Spleen (tissue), 11 donors: ENCODE measurements around the gene EVI5L. TPM values are rescaled to one million over a fixed set of nuclear protein-coding genes. Genes with fewer than 3 reads are reported as not detected.

ENCODE experiments used
- DNase-seq: peaks from one replicate; pipeline ENCODE4 v3.0.0-alpha.2; 2020
- H3K27ac ChIP-seq, 8 donors: fragments of 200-600 bp; sonication (generic) in 7 of 8; 1 replicate in 4 of 8; 2 replicates in 4 of 8; pipeline versions ENCODE4 v1.5.0 to v1.8.0; 2016 to 2021; ENCODE audit warnings: inconsistent platforms in 4 of 8, mild to moderate bottlenecking in 4 of 8, moderate library complexity in 1 of 8
- H3K27me3 ChIP-seq, 7 donors: fragments of 200-600 bp; sonication (generic) in 6 of 7; replicated peaks in 1 of 7; 1 replicate in 4 of 7; 2 replicates in 3 of 7; pipeline versions ENCODE4 v1.5.0 to v1.8.0; 2016 to 2021; ENCODE audit warnings: inconsistent platforms in 3 of 7, mild to moderate bottlenecking in 1 of 7
- H3K36me3 ChIP-seq, 6 donors: fragments of 200-600 bp; sonication (generic) in 5 of 6; 1 replicate in 4 of 6; 2 replicates in 2 of 6; pipeline versions ENCODE4 v1.5.0 to v1.8.0; 2016 to 2021; ENCODE audit warnings: inconsistent platforms in 2 of 6
- H3K4me1 ChIP-seq, 6 donors: fragments of 200-600 bp; sonication (generic) in 5 of 6; 1 replicate in 3 of 6; 2 replicates in 3 of 6; pipeline versions ENCODE4 v1.5.0 to v1.8.0; 2016 to 2021; ENCODE audit warnings: inconsistent platforms in 3 of 6
- H3K4me3 ChIP-seq, 8 donors: fragments of 200-600 bp; sonication (generic) in 7 of 8; 1 replicate in 4 of 8; 2 replicates in 4 of 8; pipeline versions ENCODE4 v1.5.0 to v1.8.0; 2016 to 2021; ENCODE audit warnings: inconsistent platforms in 4 of 8, mild to moderate bottlenecking in 4 of 8, moderate library complexity in 2 of 8
- H3K9me3 ChIP-seq, 8 donors: fragments of 200-600 bp; sonication (generic) in 7 of 8; 1 replicate in 4 of 8; 2 replicates in 4 of 8; pipeline versions ENCODE4 v1.5.0 to v1.8.0; 2016 to 2021; ENCODE audit warnings: inconsistent platforms in 4 of 8
- POLR2A ChIP-seq, 3 donors: fragments of 450-650 bp; IDR thresholded peaks; one replicate each; pipeline ENCODE4 v1.5.1; 2017; ENCODE audit warnings: antibody characterized with exemption in 3 of 3, mild to moderate bottlenecking in 1 of 3
- POLR2AphosphoS5 ChIP-seq, 3 donors: sonication (generic); formaldehyde crosslinking; IDR thresholded peaks; one replicate each; pipeline ENCODE4 v1.5.1; 2017; ENCODE audit warnings: antibody characterized with exemption in 3 of 3
- WGBS, 5 donors: extraction: QIAGEN DNeasy Blood & Tissue Kit in 3 of 5; methylation state at CpG; one replicate each; pipeline versions ENCODE4 v1.1.5 to v1.1.7; 2013 to 2018; 5-methylcytosine and 5-hydroxymethylcytosine counted together
- intact Hi-C: fragments of 100-400 bp; cut with DNase I; formaldehyde crosslinking; loops from one replicate; pipeline ENCODE4 v1.15.0; 2023; ENCODE audit warnings: low total_unique reads
- polyA plus RNA-seq, 3 donors: library from polyadenylated mRNA; stranded (reverse); fragments of 200-250 nt; gene quantifications; one replicate each; pipeline ENCODE4 v1.2.1, GENCODE V29; 2013
- total RNA-seq, 7 donors: library from RNA; depleted of rRNA in 3 of 7; stranded (reverse); fragments of >200 nt in 3 of 7; fragmentation: NEBNext Ultra II Directional in 4 of 7; extraction: Animal tissue kit (Norgen Biotek cat#: 25700) in 4 of 7; gene quantifications; one replicate each; pipeline versions ENCODE4 v1.1.0 to v1.2.1, GENCODE V29; 2016 to 2021
- TF ChIP-seq, protein P1 (sequence below), 11 experiments: fragments of 200-600 bp in 7 of 11; fragments of 450-650 bp in 4 of 11; sonication (generic) in 4 of 11; IDR thresholded peaks in 8 of 11; conservative IDR thresholded peaks in 3 of 11; 1 replicate in 7 of 11; 2 replicates in 4 of 11; pipeline versions ENCODE4 v1.4.0 to v1.8.0; 2016 to 2021; ENCODE audit warnings: antibody characterized with exemption in 11 of 11, inconsistent platforms in 4 of 11, mild to moderate bottlenecking in 1 of 11
- donor health status: healthy with polysubstance abuse.
- donor health status: DM: no; HTN: no; CAD: no; lungs with moderate emphysema.
- donor health status: DM: no; HTN: no; CAD: no.
- donor health status: Bipolar disorder and iron deficiency.
- donor health status: healthy.
- donor health status: DM: no; HTN: no; CAD: no.
- donor health status: DM: yes; HTN: yes; CAD: no.

Gene EVI5L
- total and polyA plus RNA-seq, 10 donors: 3.7 to 22.8 (median 11.9) TPM

GRCh38 chr19:7872306-7873204 lies 42.5 kb downstream of the EVI5L start:
- TF ChIP-seq, protein P1, sequence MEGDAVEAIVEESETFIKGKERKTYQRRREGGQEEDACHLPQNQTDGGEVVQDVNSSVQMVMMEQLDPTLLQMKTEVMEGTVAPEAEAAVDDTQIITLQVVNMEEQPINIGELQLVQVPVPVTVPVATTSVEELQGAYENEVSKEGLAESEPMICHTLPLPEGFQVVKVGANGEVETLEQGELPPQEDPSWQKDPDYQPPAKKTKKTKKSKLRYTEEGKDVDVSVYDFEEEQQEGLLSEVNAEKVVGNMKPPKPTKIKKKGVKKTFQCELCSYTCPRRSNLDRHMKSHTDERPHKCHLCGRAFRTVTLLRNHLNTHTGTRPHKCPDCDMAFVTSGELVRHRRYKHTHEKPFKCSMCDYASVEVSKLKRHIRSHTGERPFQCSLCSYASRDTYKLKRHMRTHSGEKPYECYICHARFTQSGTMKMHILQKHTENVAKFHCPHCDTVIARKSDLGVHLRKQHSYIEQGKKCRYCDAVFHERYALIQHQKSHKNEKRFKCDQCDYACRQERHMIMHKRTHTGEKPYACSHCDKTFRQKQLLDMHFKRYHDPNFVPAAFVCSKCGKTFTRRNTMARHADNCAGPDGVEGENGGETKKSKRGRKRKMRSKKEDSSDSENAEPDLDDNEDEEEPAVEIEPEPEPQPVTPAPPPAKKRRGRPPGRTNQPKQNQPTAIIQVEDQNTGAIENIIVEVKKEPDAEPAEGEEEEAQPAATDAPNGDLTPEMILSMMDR (IDR thresholded peaks at IDR 0.05 in 8 of 11, conservative IDR thresholded peaks at IDR 0.05 in 3 of 11): no peak
- TF ChIP-seq POLR2AphosphoS5 (IDR thresholded peaks at IDR 0.05): no peak
- no peak for TF ChIP-seq POLR2A (IDR thresholded peaks at IDR 0.05)
- Histone ChIP-seq H3K36me3 (no peaks in the 10 kb centered on the region), H3K4me1 (peaks cover 10 to 67% (median 59%) of the 10 kb centered on the region in 6 donors), H3K27ac (no peak overlapping the region), H3K9me3 (peaks cover 0 to 3% (median 0%) of the 10 kb centered on the region in 8 donors), H3K4me3 (peak overlapping the region in 2 of 8 donors; percentile 13 to 46), H3K27me3 (peaks cover 2 to 84% (median 38%) of the 10 kb centered on the region in 7 donors)
- intact Hi-C loops: no loop called here
- no peak for DNase-seq
- WGBS, 5 donors: 50 to 62% (median 54%) methylated on average over 22 to 47 of the region's 47 CpGs

- intact Hi-C loops: no loop called here
- no peak for TF ChIP-seq POLR2A (IDR thresholded peaks at IDR 0.05)
- TF ChIP-seq, protein P1 (IDR thresholded peaks at IDR 0.05 in 8 of 11, conservative IDR thresholded peaks at IDR 0.05 in 3 of 11): no peak
- no peak for TF ChIP-seq POLR2AphosphoS5 (IDR thresholded peaks at IDR 0.05)
Observed at GRCh38 chr19:7873304-7874075, 43.5 kb downstream of the EVI5L start.

GRCh38 chr19:7874076-7874896 lies 44.3 kb downstream of the EVI5L start, which contains the start of gene PRR36:
TSS of gene PRR36 (minus strand) at chr19:7874390. CDS start at chr19:7873689, 701 bp downstream.
- intact Hi-C loops: no loop called here
- WGBS, 5 donors: 1 to 6% (median 2%) methylated on average over 45 to 88 of the region's 88 CpGs
- Histone ChIP-seq H3K36me3 (no peaks in the 10 kb centered on the region), H3K9me3 (peaks cover 0 to 3% (median 0%) of the 10 kb centered on the region in 8 donors), H3K4me1 (peaks cover 2 to 53% (median 46%) of the 10 kb centered on the region in 6 donors), H3K4me3 (peak within 1 kb of the TSS in 4 of 8 donors; percentile 22 to 66 (median 31)), H3K27me3 (peaks cover 2 to 68% (median 38%) of the 10 kb centered on the region in 7 donors), H3K27ac (no peak within 1 kb of the TSS)
- DNase-seq: no peak
- TF ChIP-seq POLR2AphosphoS5 (IDR thresholded peaks at IDR 0.05): no peak
- TF ChIP-seq, protein P1 (IDR thresholded peaks at IDR 0.05 in 8 of 11, conservative IDR thresholded peaks at IDR 0.05 in 3 of 11): no peak

More at GRCh38 chr19:7873304-7874075, 43.5 kb downstream of the EVI5L start:
- Histone ChIP-seq H3K4me3 (peak overlapping the region in 4 of 8 donors; percentile 22 to 66 (median 31)), H3K4me1 (peaks cover 8 to 61% (median 53%) of the 10 kb centered on the region in 6 donors), H3K36me3 (no peaks in the 10 kb centered on the region), H3K9me3 (peaks cover 0 to 3% (median 0%) of the 10 kb centered on the region in 8 donors), H3K27ac (no peak overlapping the region), H3K27me3 (peaks cover 2 to 75% (median 38%) of the 10 kb centered on the region in 7 donors)
- 17 to 26% (median 18%) methylated on average over 31 to 53 of the region's 53 CpGs for WGBS, 5 donors
- no peak for DNase-seq
